Thyroid gland (tissue), 4 donors: ENCODE measurements around the gene MSH6.

Source experiments
- CTCF ChIP-seq, 6 experiments: fragments of 200-600 bp in 3 of 6; fragments of 450-650 bp in 3 of 6; sonication (generic) in 3 of 6; IDR thresholded peaks; one replicate each; pipeline ENCODE4 v1.5.1; 2016 to 2019; ENCODE audit warnings: antibody characterized with exemption in 6 of 6, mild to moderate bottlenecking in 2 of 6, inconsistent platforms in 1 of 6, moderate library complexity in 1 of 6
- POLR2A ChIP-seq, 2 donors: fragments of 450-650 bp; IDR thresholded peaks; one replicate each; pipeline ENCODE4 v1.6.1; 2017; ENCODE audit warnings: antibody characterized with exemption in 2 of 2, mild to moderate bottlenecking in 2 of 2, moderate library complexity in 1 of 2

- TF ChIP-seq CTCF (IDR thresholded peaks at IDR 0.05): no peak
- no peak for TF ChIP-seq POLR2A (IDR thresholded peaks at IDR 0.05)
Measured at GRCh38 chr2:47803363-47803762, 20.4 kb downstream of the MSH6 start.
